Measurements from ENCODE around the gene SYNPO2.
A peak's percentile ranks its signal among the peaks of the same experiment; 100 is the strongest.

The SYNPO2 gene

GRCh38 chr4:118931786-118932185 is 43.1 kb downstream of the SYNPO2 start:
- no peak for DNase-seq (ENCODE audit: low spot score)

- DNase-seq (ENCODE audit: low spot score) = no peak
Measured at GRCh38 chr4:118935819-118936218, 47.2 kb downstream of the SYNPO2 start.

GRCh38 chr4:118936406-118936805 is 47.8 kb downstream of the SYNPO2 start:
- DNase-seq (ENCODE audit: low spot score) = no peak

GRCh38 chr4:118939169-118939783 is 50.6 kb downstream of the SYNPO2 start:
- no peak for DNase-seq (ENCODE audit: low spot score)

GRCh38 chr4:118941149-118941548 is 52.5 kb downstream of the SYNPO2 start:
- DNase-seq (ENCODE audit: low spot score) = no peak

GRCh38 chr4:118941799-118942198 is 53.1 kb downstream of the SYNPO2 start:
- no peak for DNase-seq (ENCODE audit: low spot score)

GRCh38 chr4:118942465-118942864 is 53.8 kb downstream of the SYNPO2 start:
- DNase-seq (ENCODE audit: low spot score) = no peak

- no peak for DNase-seq (ENCODE audit: low spot score)
Measured at GRCh38 chr4:118947095-118947494, 58.4 kb downstream of the SYNPO2 start.

GRCh38 chr4:118948545-118949144 is 60.0 kb downstream of the SYNPO2 start:
- no peak for DNase-seq (ENCODE audit: low spot score)

- no peak for DNase-seq (ENCODE audit: low spot score)
Measured at GRCh38 chr4:118950224-118950623, 61.6 kb downstream of the SYNPO2 start.

GRCh38 chr4:118950929-118951570 is 62.4 kb downstream of the SYNPO2 start:
- no peak for DNase-seq (ENCODE audit: low spot score)

GRCh38 chr4:118953276-118953675 is 64.6 kb downstream of the SYNPO2 start:
- DNase-seq (ENCODE audit: low spot score) = no peak

GRCh38 chr4:118954246-118954645 is 65.6 kb downstream of the SYNPO2 start:
- peak; percentile 28 for DNase-seq (ENCODE audit: low spot score)

GRCh38 chr4:118955515-118955914 is 66.9 kb downstream of the SYNPO2 start:
- DNase-seq (ENCODE audit: low spot score) = no peak

- DNase-seq (ENCODE audit: low spot score) = no peak
Measured at GRCh38 chr4:118957722-118958445, 69.2 kb downstream of the SYNPO2 start.

- no peak for DNase-seq (ENCODE audit: low spot score)
Measured at GRCh38 chr4:118962540-118962939, 73.9 kb downstream of the SYNPO2 start.

GRCh38 chr4:118964891-118965411 is 76.3 kb downstream of the SYNPO2 start:
- DNase-seq (ENCODE audit: low spot score) = no peak

- DNase-seq (ENCODE audit: low spot score) = no peak
Measured at GRCh38 chr4:118967393-118967792, 78.7 kb downstream of the SYNPO2 start.

GRCh38 chr4:118968005-118968404 is 79.4 kb downstream of the SYNPO2 start:
- DNase-seq (ENCODE audit: low spot score) = peak; percentile 62

- no peak for DNase-seq (ENCODE audit: low spot score)
Measured at GRCh38 chr4:118968813-118969212, 80.2 kb downstream of the SYNPO2 start.

GRCh38 chr4:118969359-118969758 is 80.7 kb downstream of the SYNPO2 start:
- peak; percentile 34 for DNase-seq (ENCODE audit: low spot score)

GRCh38 chr4:118972167-118972566 is 83.5 kb downstream of the SYNPO2 start:
- no peak for DNase-seq (ENCODE audit: low spot score)

GRCh38 chr4:118973295-118973694 is 84.6 kb downstream of the SYNPO2 start:
- DNase-seq (ENCODE audit: low spot score) = no peak
